HG03097 (cell line): ENCODE measurements around the gene ZNF335.

Experiments
- ATAC-seq: cut with Tn5 transposase; IDR thresholded peaks from one replicate; pipeline ENCODE4 v1.9.1; 2021; ENCODE audit not compliant: unreplicated experiment, low FRiP score

Gene ZNF335, protein sequence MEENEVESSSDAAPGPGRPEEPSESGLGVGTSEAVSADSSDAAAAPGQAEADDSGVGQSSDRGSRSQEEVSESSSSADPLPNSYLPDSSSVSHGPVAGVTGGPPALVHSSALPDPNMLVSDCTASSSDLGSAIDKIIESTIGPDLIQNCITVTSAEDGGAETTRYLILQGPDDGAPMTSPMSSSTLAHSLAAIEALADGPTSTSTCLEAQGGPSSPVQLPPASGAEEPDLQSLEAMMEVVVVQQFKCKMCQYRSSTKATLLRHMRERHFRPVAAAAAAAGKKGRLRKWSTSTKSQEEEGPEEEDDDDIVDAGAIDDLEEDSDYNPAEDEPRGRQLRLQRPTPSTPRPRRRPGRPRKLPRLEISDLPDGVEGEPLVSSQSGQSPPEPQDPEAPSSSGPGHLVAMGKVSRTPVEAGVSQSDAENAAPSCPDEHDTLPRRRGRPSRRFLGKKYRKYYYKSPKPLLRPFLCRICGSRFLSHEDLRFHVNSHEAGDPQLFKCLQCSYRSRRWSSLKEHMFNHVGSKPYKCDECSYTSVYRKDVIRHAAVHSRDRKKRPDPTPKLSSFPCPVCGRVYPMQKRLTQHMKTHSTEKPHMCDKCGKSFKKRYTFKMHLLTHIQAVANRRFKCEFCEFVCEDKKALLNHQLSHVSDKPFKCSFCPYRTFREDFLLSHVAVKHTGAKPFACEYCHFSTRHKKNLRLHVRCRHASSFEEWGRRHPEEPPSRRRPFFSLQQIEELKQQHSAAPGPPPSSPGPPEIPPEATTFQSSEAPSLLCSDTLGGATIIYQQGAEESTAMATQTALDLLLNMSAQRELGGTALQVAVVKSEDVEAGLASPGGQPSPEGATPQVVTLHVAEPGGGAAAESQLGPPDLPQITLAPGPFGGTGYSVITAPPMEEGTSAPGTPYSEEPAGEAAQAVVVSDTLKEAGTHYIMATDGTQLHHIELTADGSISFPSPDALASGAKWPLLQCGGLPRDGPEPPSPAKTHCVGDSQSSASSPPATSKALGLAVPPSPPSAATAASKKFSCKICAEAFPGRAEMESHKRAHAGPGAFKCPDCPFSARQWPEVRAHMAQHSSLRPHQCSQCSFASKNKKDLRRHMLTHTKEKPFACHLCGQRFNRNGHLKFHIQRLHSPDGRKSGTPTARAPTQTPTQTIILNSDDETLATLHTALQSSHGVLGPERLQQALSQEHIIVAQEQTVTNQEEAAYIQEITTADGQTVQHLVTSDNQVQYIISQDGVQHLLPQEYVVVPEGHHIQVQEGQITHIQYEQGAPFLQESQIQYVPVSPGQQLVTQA (N-terminal part only)

DNA sequence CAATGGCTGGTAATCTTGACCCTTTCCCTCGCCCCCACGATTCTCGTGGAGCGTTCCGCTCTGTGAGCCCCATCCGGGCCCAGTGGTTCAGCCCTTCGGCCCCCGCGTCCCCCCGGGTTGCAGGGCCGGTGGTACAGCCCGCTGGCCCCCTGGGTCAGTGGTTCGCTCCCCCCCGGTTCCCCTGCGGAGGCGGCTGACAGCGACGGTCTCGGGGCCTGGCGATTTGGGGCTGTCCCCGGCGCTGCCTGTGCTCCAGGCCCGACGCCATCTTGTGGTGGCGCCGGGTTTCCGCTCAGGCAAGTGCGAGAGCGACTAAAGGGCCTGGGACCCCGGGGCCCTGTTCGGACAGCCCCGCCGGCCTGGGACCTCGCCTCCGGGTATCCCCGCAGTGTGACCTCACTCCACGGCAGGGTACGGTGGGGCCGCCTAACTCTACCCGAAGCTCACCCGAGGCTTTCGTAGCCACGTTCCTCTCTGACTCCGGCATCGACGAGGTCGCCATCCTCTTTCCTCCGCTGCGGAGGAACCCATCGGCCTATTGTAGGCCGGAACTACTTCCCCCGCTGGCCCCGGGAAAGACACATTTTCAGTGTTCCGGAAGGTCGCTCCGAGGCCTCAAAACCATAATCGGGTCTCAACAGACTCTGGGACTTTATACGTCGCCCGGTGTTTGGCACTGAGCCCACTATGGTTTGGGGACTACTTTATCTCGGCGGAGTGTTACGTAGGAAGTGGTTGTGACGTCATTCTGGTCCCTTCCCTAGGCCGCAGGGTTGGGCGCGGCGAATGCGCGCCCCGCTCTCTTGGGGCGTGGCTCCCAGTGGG lies at the start of gene ZNF335:
Gene ZNF335, minus strand, starts transcription at position 529 of the 825 bp plus-strand sequence. CDS start 793 bp downstream, outside the sequence.
- peak; percentile 68 for ATAC-seq

DNA sequence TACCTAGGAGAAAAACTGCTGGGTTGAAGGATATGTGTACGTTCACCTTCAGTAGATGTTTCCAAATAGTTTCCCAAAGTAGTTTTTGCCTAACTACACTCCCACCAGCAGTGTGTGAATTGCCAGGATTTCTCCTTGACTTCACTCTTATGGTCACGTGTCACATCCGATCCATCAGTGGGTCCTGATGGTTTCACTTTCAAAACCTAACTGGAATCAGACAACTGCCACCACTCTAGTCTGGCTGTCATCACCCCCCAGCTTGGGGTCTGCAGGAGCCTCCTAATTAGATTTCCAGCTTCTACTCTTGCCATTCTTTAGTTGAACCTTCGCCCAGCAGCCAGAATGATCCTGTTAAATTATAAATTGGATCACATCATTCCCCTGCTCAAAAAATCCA lies 48.6 kb upstream of the ZNF335 start:
- no peak for ATAC-seq

DNA sequence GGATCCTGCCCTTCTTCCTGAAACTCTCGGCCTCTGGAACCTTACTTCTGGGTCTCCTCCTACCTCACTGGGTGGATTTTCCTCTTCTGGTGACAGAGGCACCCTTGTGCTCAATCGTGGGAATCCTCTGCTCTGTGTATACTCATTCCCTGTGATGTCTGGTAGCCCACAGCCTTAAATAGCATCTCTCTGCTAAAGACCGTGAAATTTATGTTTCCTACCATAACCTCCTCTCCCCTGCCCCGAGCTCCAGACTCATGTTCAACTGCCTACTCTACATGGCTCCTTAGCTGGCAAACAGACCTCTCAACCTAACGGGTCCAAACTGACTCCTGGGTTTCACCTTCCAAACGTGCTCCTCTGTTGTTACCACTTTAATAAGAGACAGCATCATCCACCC lies 46.6 kb upstream of the ZNF335 start:
- no peak for ATAC-seq

DNA sequence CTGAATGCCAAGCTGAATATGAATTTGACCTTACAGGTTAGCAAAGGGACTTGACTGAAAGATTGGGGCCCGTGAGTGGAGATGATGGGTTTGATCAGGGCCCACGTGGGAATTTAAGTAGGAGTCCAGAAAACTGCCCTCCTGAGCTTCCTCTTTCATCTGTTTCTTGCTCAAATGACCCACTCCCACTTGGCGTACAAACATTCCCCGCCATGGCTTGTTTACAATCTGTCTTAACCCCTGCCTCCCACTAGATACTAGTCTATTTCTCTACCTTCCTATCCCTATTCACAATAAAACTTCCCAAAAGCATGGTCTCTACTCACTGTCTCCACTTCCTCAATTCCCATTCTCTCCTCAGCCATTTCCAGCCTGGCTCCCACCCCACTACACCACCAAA lies 46.1 kb upstream of the ZNF335 start:
- no peak for ATAC-seq

DNA sequence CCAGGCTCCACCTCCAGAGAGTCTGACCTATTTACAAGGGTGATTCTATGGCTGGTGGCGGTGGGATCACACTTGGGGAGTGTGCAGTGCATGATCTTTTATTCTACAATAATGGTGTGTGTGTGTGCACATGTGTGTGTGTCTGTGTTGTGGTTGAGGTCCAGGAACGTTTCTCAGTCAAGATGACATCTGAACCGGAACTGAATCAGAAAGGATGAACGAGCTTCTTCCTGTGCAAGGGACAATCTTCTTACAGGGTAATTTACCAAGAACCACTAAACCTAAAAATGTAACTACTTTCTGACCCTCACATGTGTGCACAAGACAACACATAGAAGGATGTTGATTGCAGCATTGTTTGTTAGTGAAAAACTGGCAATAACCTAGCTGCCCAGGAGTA lies 45.3 kb upstream of the ZNF335 start:
- no peak for ATAC-seq

DNA sequence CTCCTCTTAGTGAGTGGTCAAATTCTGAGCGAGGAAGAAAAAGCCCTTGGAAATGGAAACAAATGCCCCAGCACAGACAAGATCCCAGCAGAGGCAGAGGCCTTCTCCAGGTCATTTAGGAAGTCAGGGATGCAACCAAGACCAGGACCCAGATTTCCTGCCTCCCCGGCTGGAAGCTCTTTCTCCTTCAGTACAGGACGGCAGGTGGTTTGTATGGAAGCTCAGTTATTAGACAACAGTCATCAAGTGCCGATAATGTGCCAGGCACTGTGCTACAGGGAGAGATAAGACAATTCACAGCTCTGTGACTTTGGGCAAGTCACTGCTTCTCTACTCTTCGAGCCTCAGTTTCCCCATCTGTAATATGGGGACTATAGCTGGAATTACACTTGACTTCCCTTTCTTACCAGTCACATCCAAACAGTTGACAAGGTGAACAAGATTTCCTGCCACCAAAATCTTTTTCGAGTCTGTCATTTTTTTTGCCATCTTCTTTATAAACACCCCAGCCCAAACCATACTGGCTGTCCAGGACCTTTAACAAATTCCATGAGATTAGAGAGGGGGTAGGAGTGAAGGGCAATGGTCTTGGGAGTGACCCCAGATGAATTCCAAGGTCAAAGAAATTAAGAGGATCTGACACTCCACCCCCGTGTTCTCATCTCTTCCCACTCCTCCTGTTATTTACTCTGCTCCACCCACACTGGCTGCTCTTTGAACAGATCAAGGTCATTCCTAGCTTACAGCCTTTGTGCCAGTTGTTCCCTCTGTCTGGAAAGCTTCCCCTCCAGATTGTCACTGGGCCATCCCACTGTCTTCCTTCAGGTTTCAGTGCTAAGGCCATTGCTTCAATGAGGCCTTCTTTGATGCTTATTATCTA lies 42.8 kb upstream of the ZNF335 start:
- no peak for ATAC-seq

DNA sequence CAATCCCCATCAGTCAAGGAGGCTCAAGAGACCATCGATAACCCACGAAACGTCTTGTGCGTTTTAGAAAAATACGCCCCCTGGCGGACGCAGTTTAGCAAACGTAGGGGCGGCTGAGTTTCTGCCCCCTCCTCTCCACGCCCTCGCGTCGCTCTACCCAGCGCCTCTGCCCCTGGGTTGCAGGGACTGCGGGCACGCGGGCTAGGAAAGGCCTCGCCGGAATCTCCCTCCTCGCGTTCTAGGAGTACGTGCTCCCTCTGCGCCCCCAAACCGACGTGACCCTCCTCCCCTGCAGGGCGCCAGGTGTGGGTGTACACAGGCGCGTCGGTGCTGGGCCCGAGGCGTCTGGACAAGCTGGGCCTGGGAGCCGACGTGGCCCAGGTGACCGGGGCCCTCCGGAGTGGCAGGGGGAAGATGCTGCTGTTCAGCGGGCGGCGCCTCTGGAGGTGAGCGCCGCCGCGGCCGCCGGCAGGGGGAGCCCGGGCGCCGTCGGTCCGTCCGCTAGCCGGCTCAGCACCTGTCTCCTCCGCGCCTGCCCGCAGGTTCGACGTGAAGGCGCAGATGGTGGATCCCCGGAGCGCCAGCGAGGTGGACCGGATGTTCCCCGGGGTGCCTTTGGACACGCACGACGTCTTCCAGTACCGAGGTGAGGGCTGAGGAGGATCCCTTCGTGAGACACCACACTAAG lies 42.0 kb upstream of the ZNF335 start:
- ATAC-seq = peak; percentile 64

DNA sequence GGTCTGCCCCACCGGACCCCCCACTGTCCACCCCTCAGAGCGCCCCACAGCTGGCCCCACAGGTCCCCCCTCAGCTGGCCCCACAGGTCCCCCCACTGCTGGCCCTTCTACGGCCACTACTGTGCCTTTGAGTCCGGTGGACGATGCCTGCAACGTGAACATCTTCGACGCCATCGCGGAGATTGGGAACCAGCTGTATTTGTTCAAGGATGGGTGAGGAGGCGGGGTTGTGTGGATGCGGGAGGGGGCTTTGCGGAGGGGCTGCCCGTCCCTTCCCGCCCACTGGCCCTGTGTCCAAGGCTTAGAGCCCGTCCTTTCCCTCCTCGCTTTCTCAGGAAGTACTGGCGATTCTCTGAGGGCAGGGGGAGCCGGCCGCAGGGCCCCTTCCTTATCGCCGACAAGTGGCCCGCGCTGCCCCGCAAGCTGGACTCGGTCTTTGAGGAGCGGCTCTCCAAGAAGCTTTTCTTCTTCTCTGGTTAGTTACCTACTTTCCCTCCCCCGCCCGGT lies 41.4 kb upstream of the ZNF335 start:
- no peak for ATAC-seq

DNA sequence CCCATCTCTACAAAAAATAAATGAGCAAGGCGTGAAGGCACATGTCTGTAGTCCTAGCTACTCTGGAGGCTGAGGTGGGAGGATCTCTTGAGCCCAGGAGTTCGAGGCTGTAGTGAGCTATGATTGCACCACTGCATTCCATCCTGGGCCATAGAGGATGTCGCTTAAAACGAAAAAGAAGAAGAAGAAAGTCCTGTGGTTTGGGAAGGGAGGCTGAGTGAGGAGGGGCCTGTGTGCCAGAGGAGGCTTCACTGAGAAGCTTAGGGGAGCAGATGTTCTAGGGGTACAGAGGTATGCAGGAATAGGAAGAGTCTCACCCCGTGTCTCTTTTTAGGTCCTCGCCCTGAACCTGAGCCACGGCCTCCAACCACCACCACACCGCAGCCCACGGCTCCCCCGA lies 40.9 kb upstream of the ZNF335 start:
- ATAC-seq = no peak

DNA sequence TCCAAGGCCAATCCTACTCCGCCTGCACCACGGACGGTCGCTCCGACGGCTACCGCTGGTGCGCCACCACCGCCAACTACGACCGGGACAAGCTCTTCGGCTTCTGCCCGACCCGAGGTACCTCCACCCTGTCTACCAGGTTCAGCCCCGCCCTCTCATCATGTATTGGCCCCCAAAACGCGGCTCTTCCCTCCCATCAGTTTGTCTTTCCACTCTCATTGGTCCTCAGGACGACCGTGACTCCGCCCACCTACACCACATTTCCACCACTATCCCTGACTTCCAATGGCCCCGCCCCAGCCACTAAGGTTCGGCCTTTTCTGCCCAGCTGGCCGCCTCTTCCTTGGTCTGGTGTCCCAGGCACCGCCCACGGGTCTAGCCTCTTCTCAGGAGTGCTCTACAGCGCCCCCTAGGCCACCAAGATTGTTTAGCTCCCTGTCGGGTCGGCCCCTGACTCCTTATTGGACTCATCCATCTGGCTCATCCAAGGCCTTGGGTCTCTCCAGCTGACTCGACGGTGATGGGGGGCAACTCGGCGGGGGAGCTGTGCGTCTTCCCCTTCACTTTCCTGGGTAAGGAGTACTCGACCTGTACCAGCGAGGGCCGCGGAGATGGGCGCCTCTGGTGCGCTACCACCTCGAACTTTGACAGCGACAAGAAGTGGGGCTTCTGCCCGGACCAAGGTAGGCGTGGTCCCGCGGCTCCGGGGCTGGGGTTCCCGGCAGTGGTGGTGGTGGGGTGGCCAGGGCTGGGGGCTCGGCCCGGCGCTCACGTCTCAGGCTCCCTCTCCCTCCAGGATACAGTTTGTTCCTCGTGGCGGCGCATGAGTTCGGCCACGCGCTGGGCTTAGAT lies 39.9 kb upstream of the ZNF335 start:
- ATAC-seq = no peak

DNA sequence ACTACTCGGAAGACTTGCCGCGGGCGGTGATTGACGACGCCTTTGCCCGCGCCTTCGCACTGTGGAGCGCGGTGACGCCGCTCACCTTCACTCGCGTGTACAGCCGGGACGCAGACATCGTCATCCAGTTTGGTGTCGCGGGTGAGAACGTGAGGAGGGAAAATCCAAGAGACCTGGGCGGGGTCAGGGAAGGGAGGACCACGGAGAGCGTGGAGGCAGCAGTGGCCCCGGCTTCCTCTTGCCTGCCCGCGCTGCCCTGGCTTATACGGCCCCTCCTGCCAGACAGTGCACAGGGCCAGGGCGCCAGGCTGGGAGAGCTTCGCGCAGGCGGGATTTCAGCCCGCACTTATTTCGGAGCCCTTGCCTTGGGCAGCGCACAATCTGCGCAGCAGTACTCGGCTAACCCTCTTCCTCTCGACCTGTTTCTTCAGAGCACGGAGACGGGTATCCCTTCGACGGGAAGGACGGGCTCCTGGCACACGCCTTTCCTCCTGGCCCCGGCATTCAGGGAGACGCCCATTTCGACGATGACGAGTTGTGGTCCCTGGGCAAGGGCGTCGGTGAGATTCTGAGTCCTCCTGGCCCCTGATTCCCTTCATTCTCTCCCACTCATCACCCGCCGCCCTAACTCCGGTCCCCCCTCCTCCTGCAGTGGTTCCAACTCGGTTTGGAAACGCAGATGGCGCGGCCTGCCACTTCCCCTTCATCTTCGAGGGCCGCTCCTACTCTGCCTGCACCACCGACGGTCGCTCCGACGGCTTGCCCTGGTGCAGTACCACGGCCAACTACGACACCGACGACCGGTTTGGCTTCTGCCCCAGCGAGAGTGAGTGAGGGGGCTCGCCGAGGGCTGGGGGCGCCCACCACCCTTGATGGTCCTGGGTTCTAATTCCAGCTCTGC lies 38.7 kb upstream of the ZNF335 start:
- no peak for ATAC-seq

DNA sequence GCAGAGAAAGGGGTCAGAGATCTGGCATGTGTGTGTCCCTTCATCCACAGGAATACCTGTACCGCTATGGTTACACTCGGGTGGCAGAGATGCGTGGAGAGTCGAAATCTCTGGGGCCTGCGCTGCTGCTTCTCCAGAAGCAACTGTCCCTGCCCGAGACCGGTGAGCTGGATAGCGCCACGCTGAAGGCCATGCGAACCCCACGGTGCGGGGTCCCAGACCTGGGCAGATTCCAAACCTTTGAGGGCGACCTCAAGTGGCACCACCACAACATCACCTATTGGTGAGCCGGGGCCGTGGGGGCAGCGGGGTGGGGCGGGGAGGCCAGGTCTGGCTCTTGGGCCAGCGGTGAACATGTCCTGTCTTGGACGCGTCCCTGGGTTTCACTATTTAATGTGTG lies 37.8 kb upstream of the ZNF335 start:
- no peak for ATAC-seq

DNA sequence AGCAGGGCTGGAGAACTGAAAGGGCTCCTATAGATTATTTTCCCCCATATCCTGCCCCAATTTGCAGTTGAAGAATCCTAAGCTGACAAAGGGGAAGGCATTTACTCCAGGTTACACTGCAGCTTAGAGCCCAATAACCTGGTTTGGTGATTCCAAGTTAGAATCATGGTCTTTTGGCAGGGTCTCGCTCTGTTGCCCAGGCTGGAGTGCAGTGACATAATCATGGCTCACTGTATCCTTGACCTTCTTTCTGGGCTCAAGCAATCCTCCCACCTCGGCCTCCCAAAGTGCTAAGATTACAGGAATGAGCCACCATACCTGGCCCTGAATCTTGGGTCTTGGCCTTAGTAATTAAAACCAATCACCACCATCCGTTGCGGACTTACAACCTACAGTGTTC lies 35.7 kb upstream of the ZNF335 start:
- no peak for ATAC-seq

DNA sequence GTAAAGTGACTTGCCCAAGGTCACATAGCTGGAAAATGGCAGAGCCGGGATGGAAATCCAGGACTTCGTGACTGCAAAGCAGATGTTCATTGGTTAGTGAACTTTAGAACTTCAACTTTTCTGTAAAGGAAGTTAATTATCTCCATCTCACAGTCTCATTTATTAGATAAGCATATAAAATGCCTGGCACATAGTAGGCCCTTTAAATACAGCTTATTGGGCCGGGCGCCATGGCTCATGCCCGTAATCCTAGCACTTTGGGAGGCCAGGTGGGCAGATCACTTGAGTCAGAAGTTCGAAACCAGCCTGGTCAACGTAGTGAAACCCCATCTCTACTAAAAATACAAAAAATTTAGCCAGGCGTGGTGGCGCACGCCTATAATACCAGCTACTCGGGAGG lies 35.0 kb upstream of the ZNF335 start:
- ATAC-seq = no peak

DNA sequence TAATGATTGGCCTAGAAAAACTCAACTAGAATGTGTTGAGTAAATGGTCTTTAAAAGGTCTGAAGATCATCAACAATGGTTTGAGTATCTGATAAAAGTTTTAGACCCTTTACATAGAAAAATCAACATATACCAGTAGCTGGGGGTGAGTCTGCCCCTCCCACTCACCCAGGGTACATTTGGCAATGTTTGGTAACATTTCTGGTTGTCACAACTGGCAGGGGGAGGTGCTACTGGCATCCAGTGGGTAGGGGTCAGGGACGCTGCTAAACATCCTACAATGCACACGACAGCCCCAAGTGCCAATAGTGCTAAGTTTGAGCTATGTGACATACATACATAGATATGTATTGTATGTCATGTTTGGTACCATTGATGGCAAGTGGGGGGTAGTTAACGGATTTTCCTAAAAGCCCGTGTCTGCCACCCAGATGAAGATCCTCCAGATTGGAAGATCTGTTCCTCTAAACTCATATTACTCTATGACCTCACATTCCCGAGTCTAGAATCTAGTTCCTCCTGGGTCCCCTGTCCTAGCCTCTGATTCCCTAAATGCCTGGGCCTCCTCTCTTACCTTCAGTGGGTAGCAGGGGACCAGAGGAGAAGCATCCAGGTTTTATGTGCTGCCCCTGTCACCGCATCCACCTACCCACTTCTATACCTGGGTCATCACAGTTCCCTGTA lies 34.2 kb upstream of the ZNF335 start:
- no peak for ATAC-seq
